ENCODE results near the gene SLC38A7.

SLC38A7 gene

DNA sequence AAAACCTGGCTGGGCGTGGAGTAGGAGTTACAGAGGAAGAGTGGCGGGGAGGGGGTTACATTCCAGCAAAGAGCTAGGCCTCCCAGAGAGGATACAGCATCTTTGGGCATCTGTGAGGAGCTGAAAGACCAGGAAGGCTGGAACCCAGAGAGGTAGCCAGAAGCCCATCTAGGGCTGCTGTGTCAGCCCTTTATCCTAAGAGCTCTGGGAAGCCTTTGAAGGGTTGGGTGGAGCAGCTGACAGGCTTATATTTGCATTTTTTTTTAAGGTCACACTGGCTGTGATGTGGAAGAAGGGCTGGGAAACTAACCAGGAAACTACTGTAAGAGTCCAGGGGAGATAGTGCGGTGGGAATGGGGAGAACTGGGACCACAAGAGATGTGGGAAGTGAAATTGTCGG lies 48.1 kb downstream of the SLC38A7 start:
- DNase-seq (ENCODE audit: low read depth in 2 of 2) = no peak

DNA sequence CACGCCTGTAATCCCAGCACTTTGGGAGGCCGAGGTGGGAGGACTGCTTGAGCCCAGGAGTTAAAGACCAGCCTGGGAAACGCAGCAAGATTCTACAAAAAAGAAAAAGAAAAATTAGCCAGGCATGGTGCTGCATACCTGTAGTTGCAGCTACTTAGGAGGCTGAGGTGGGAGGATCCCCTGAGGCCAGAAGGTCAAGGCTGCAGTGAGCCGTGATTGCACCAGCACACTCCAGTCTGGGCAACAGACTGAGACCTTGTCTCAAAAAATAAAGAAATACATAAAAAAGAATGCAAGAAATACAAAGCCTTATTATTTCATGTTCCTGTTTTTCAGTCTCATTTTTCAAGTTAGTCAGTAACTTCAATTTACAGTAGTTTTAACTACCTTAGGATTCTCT lies 49.1 kb downstream of the SLC38A7 start:
- no peak for DNase-seq (ENCODE audit: low read depth in 2 of 2)

DNA sequence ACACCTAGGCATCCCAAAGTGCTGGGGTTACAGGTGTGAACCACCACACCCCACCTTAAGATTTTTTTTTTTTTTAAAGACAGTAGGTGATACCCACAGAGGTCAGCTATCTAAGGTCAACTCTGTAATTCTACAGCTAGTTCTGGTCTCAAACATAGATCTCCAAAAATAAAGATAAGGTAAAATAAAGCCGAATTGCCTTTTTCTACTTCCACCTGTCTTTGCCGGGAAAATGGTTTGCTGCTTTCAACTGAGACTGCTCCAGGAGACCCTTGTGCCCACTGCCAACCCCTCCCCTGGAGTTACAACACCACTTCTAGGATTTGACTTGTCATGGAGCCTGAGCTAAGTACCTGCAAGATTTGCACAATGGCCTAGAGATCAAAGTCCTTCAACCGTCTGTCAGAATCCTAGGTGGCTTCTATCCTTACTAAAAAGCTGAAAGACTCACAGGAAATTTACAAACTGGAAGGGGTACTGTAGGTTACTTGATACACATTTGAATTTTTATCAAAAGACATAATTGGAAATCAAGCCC lies 50.2 kb downstream of the SLC38A7 start:
- DNase-seq (ENCODE audit: low read depth in 2 of 2) = no peak

DNA sequence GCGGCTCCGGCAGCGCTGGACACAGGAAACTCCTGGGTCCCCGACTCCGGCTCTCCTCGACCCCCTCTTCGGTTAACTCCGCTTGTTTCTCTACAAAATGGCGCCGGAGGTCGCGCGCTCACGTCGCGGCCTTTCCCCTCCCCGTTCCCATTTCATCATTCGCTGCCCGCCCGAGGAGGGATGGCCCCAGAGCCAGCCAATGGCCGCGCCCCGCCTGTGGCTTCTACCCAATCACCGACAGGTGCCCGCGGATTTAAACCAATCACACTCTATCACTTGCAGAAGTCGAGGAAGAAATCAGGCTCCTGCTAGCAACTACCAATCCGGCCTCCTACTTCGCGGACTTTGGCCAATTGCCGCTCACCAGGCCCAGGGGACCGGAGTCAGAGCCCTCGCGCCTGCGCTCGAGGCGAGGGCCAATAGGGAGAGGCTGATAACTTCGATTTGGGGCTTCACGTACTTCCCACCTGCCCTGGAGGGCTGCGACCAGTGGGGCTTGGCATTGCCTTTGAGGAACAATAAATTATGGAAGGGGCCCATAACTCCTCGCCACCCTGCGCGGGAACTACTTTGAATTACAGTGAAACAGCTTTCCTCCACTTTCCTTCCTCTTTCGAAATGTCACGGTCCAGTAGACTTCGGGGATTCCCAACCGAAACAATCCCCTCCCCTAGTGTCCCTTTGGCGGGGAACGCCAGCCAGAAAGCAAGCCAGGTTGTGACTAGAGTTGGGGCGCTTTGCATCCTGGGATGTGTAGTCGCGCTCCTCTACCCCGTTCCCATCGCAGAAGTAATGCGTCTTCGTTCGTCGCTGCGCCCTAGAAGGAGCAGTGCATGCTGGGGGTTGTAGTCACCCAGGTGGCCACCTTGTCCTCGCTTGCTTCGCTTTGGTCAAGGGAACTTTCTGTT lies 54.6 kb downstream of the SLC38A7 start, which contains the start of gene CNOT1:
CNOT1 (minus strand) TSS at position 94 of the 908 bp plus-strand sequence. CDS start 30,489 bp downstream, outside the sequence.
- DNase-seq (ENCODE audit: low read depth in 2 of 2) = peak; percentile 94 to 95

DNA sequence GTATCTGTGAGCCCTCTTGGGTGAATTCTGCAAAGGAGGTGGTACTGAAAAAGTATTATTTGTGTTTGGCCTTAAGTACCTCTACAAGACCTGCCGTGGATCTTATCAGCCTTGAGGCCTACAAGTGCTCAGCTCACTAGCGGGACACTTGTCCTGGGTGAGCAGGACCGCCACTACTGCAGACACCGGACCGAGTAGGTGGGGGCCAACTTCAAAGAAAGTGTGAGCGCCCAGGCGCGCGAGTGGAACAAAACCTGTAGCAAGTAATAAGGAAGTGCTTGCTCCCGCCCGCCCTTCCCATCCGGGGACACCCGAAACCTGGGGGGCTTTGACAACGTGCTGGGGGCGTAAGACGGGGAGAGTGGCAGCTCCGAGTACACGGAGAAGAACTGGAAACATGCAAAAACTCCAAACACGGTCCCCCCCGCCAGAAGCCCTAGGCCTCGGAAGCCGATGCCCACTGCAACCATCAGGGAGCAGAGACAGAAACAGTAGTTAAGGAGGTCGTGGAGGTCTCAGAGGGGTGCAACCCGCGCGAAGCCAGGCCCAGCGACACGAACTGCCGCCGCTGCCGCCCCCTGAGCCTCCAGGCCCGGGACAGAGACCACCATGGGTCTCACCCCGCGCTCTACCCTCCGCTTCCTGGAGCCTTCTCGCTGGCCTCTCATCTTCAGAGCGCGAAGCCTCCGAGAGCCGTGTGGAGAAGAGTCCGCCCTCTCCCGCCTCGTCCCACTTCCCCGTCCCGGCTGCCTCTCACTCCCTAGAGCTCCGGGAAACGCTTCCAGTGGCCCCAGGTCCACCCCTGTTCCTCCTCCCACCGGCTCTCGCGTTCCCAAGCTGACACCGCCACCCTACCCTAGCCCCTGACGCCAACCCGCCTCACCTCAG lies 55.5 kb downstream of the SLC38A7 start:
- DNase-seq (ENCODE audit: low read depth in 2 of 2) = peak; percentile 34 to 35

DNA sequence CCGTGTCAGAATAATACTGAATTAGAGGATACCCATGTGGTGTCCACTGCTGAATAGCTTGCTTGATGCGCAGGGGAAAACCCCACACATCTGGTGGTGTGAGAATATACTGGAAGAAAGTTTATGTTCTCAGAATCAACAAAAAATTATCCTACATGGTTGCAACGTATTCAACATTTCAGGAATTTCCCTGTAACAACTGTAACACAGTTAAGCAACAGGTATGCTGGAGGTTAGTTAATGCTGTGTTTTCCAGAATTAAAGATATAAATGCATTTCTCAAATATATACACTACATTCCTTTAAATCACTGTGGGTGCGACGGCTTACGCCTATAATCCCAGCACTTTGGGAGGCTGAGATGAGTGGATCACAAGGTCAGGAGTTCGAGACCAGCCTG lies 60.4 kb downstream of the SLC38A7 start:
- no peak for DNase-seq (ENCODE audit: low read depth in 2 of 2)

DNA sequence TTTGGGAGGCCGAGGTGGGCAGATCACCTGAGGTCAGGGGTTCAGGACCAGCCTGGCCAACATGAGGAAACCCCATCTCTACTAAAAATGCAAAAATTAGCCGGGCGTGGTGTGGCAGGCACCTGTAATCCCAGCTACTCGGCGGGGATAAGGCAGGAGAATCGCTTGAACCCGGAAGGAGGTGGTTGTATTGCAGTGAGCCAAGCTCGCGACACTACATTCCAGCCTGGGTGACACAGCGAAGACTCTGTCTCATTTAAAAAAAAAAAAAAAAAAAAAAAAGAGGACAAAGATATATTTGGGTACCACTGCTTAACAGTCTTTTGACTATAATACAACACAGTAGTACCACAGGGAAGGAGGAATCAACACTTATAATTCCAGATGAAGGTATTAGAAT lies 64.2 kb downstream of the SLC38A7 start:
- DNase-seq (ENCODE audit: low read depth in 2 of 2) = no peak

DNA sequence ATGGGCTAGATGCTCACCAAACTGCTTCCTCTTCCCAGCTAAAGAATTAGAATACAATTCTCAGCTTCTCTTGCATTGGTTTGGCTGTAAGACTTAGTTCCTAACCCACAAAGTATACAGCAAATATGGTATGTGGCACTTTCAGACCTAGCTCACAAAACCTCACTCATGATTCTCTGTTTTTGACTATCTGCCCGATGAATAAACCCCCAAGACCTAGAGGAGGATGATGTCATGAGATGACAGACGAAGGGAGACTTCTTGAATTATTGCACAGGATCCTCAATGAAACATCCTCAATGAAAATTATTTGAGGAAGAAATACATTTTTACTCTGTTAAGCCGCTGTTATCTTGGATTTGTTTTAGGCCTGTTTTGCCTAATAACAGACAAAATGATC lies 69.3 kb downstream of the SLC38A7 start:
- DNase-seq (ENCODE audit: low read depth in 2 of 2) = no peak

Data from stimulated activated CD8-positive, alpha-beta memory T cell treated with anti-CD3 and anti-CD28 coated beads, Interleukin-2, amount 100 ng/mL, for 48 hours (primary cell).